ENCODE data around the gene DGKE.
A peak's percentile ranks its signal among the peaks of the same experiment; 100 is the strongest.

DGKE gene

GRCh38 chr17:56912105-56912999 is 78.4 kb downstream of the DGKE start:
- peaks cover 26% of the 10 kb centered on the region for H3K4me1 ChIP-seq (ENCODE audit: control insufficient read depth, insufficient read depth, low read length, poor library complexity, severe bottlenecking)
- H3K36me3 ChIP-seq (ENCODE audit: control insufficient read depth, insufficient read depth, low read length), result peaks cover 13% of the 10 kb centered on the region
- H3K9me3 ChIP-seq (ENCODE audit: control insufficient read depth, low read length), result no peaks in the 10 kb centered on the region
- peak overlapping the region; percentile 94 for H3K4me3 ChIP-seq (ENCODE audit: insufficient read depth, low read depth, low read length, poor library complexity, severe bottlenecking)
- H3K27me3 ChIP-seq (replicated peaks; ENCODE audit: control insufficient read depth, insufficient read depth, low read length, poor library complexity, severe bottlenecking), result no peaks in the 10 kb centered on the region
- no peak for DNase-seq
- H3K27ac ChIP-seq (ENCODE audit: insufficient read depth, low read length, poor library complexity, severe bottlenecking), result no peak overlapping the region

GRCh38 chr17:56913000-56913311 is 79.0 kb downstream of the DGKE start:
- no peak for DNase-seq
- peak overlapping the region; percentile 94 for H3K4me3 ChIP-seq (ENCODE audit: insufficient read depth, low read depth, low read length, poor library complexity, severe bottlenecking)
- no peaks in the 10 kb centered on the region for H3K9me3 ChIP-seq (ENCODE audit: control insufficient read depth, low read length)
- H3K4me1 ChIP-seq (ENCODE audit: control insufficient read depth, insufficient read depth, low read length, poor library complexity, severe bottlenecking), result peaks cover 26% of the 10 kb centered on the region
- peaks cover 7% of the 10 kb centered on the region for H3K36me3 ChIP-seq (ENCODE audit: control insufficient read depth, insufficient read depth, low read length)
- H3K27ac ChIP-seq (ENCODE audit: insufficient read depth, low read length, poor library complexity, severe bottlenecking), result peak overlapping the region; percentile 76
- no peaks in the 10 kb centered on the region for H3K27me3 ChIP-seq (replicated peaks; ENCODE audit: control insufficient read depth, insufficient read depth, low read length, poor library complexity, severe bottlenecking)

GRCh38 chr17:56913353-56913866 is 79.5 kb downstream of the DGKE start:
- peaks cover 22% of the 10 kb centered on the region for H3K4me1 ChIP-seq (ENCODE audit: control insufficient read depth, insufficient read depth, low read length, poor library complexity, severe bottlenecking)
- no peaks in the 10 kb centered on the region for H3K9me3 ChIP-seq (ENCODE audit: control insufficient read depth, low read length)
- no peak for DNase-seq
- peak overlapping the region; percentile 94 for H3K4me3 ChIP-seq (ENCODE audit: insufficient read depth, low read depth, low read length, poor library complexity, severe bottlenecking)
- no peaks in the 10 kb centered on the region for H3K27me3 ChIP-seq (replicated peaks; ENCODE audit: control insufficient read depth, insufficient read depth, low read length, poor library complexity, severe bottlenecking)
- H3K27ac ChIP-seq (ENCODE audit: insufficient read depth, low read length, poor library complexity, severe bottlenecking), result peak overlapping the region; percentile 76
- peaks cover 2% of the 10 kb centered on the region for H3K36me3 ChIP-seq (ENCODE audit: control insufficient read depth, insufficient read depth, low read length)

- peak; percentile 76 to 85 (median 84) for DNase-seq
- Histone ChIP-seq H3K4me1 (ENCODE audit: control insufficient read depth, insufficient read depth, low read length, poor library complexity, severe bottlenecking) (peaks cover 20% of the 10 kb centered on the region), H3K27me3 (replicated peaks; ENCODE audit: control insufficient read depth, insufficient read depth, low read length, poor library complexity, severe bottlenecking) (no peaks in the 10 kb centered on the region), H3K27ac (ENCODE audit: insufficient read depth, low read length, poor library complexity, severe bottlenecking) (peak within 1 kb of the TSS; percentile 76), H3K36me3 (ENCODE audit: control insufficient read depth, insufficient read depth, low read length) (no peaks in the 10 kb centered on the region), H3K9me3 (ENCODE audit: control insufficient read depth, low read length) (no peaks in the 10 kb centered on the region), H3K4me3 (ENCODE audit: insufficient read depth, low read depth, low read length, poor library complexity, severe bottlenecking) (peak within 1 kb of the TSS; percentile 94)
These were observed 80.1 kb downstream of the DGKE start, which contains the start of gene TRIM25 for GRCh38 chr17:56913867-56914580. Gene TRIM25, minus strand, starts transcription at chr17:56914049. Its CDS starts 61 bp downstream, at chr17:56913988.

GRCh38 chr17:56914581-56915273 is 80.8 kb downstream of the DGKE start:
- Histone ChIP-seq H3K27ac (ENCODE audit: insufficient read depth, low read length, poor library complexity, severe bottlenecking) (peak overlapping the region; percentile 76), H3K4me1 (ENCODE audit: control insufficient read depth, insufficient read depth, low read length, poor library complexity, severe bottlenecking) (peaks cover 20% of the 10 kb centered on the region)

GRCh38 chr17:56917559-56918296 is 83.8 kb downstream of the DGKE start:
- DNase-seq, result no peak
- no peaks in the 10 kb centered on the region for H3K9me3 ChIP-seq (ENCODE audit: control insufficient read depth, low read length)
- no peak overlapping the region for H3K4me3 ChIP-seq (ENCODE audit: insufficient read depth, low read depth, low read length, poor library complexity, severe bottlenecking)
- H3K27me3 ChIP-seq (replicated peaks; ENCODE audit: control insufficient read depth, insufficient read depth, low read length, poor library complexity, severe bottlenecking), result no peaks in the 10 kb centered on the region
- peaks cover 7% of the 10 kb centered on the region for H3K4me1 ChIP-seq (ENCODE audit: control insufficient read depth, insufficient read depth, low read length, poor library complexity, severe bottlenecking)
- H3K27ac ChIP-seq (ENCODE audit: insufficient read depth, low read length, poor library complexity, severe bottlenecking), result no peak overlapping the region
- H3K36me3 ChIP-seq (ENCODE audit: control insufficient read depth, insufficient read depth, low read length), result no peaks in the 10 kb centered on the region

More at GRCh38 chr17:56914581-56915273, 80.8 kb downstream of the DGKE start:
- Histone ChIP-seq H3K36me3 (ENCODE audit: control insufficient read depth, insufficient read depth, low read length) (no peaks in the 10 kb centered on the region), H3K4me3 (ENCODE audit: insufficient read depth, low read depth, low read length, poor library complexity, severe bottlenecking) (peak overlapping the region; percentile 94), H3K27me3 (replicated peaks; ENCODE audit: control insufficient read depth, insufficient read depth, low read length, poor library complexity, severe bottlenecking) (no peaks in the 10 kb centered on the region), H3K9me3 (ENCODE audit: control insufficient read depth, low read length) (no peaks in the 10 kb centered on the region)
- no peak for DNase-seq

- Histone ChIP-seq H3K9me3 (ENCODE audit: control insufficient read depth, low read length) (no peaks in the 10 kb centered on the region), H3K36me3 (ENCODE audit: control insufficient read depth, insufficient read depth, low read length) (no peaks in the 10 kb centered on the region), H3K27ac (ENCODE audit: insufficient read depth, low read length, poor library complexity, severe bottlenecking) (no peak overlapping the region), H3K4me3 (ENCODE audit: insufficient read depth, low read depth, low read length, poor library complexity, severe bottlenecking) (no peak overlapping the region), H3K4me1 (ENCODE audit: control insufficient read depth, insufficient read depth, low read length, poor library complexity, severe bottlenecking) (peaks cover 7% of the 10 kb centered on the region), H3K27me3 (replicated peaks; ENCODE audit: control insufficient read depth, insufficient read depth, low read length, poor library complexity, severe bottlenecking) (no peaks in the 10 kb centered on the region)
- no peak for DNase-seq
These were observed 85.0 kb downstream of the DGKE start for GRCh38 chr17:56918916-56919315.

All from effector memory CD4-positive, alpha-beta T cell (primary cell).